GM18520 (cell line): ENCODE results near the gene FTMT.
"Not testable (repeated sequence)": the region's sequence is repeated elsewhere in the genome, so short reads cannot be mapped to it uniquely, and the experiment has no call there.

Experiments
- ATAC-seq: cut with Tn5 transposase; IDR thresholded peaks from one replicate; pipeline ENCODE4 v1.9.1; 2021; ENCODE audit not compliant: unreplicated experiment

Gene FTMT

GRCh38 chr5:121851643-121852574, at the start of gene FTMT:
Gene FTMT (plus strand): TSS chr5:121851882. CDS start chr5:121851964, 82 bp downstream.
- ATAC-seq = no peak

DNA sequence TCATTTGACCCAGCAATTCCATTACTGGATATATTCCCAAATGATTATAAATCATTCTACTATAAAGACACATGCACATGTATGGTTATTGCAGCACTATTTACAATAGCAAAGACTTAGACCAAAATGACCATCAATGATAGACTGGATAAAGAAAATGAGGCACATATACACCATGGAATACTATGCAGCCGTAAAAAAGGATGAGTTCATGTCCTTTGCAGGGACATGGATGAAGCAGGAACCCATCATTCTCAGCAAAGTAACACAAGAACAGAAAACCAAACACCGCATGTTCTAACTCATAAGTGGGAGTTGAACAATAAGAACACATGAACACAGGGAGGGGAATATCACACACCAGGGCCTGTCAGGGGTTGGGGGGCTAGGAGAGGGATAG, 46.4 kb upstream of the FTMT start:
- ATAC-seq = not testable (repeated sequence)

- ATAC-seq = no peak
These were observed 45.8 kb upstream of the FTMT start for GRCh38 chr5:121805911-121806310.

- no peak for ATAC-seq
These were observed 35.5 kb upstream of the FTMT start for GRCh38 chr5:121816164-121816563.

DNA sequence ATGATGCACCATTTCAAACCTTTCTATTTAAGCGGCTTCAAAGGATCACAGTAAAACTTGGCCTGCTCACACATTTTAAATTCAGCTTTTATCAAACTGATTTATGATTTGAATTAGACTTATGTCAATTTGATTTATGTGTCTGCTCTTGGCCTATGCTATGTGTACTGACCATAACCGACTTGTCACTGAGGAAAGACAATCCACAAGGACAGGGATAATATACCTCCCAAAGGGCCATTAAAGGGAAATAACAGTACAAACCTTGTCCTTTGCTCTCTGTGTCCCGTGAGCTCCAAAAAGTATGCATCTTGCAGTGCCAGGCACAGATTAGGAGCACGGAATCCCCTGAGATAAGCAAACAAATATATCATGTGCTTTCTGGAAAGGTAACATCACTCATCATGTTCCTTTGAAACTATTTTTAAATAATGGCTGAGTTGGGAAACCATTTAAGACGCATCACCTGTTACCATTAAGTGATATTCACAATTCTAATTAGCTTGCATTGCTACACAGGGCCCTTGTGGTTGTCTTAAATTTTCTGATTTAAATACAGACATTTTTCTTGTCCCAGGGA, 31.9 kb upstream of the FTMT start:
- ATAC-seq = no peak

DNA sequence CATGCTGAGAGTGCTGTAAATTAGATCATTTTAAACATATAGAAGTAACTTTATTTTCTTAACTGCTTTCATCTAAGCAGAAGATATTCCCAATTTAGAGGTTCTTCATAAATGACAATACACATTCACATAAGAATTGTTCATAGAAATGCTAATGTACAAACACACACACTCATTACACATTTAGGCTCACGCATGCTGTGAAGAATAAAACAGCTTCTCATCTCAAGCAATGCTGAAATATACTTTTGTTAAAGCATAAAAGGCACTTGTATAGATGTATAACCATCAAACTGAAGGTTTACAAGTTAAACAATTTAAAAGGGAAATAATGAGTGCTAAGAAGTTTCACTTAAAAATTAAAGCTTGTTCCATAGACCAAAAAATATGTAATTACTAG, 18.1 kb upstream of the FTMT start:
- no peak for ATAC-seq

DNA sequence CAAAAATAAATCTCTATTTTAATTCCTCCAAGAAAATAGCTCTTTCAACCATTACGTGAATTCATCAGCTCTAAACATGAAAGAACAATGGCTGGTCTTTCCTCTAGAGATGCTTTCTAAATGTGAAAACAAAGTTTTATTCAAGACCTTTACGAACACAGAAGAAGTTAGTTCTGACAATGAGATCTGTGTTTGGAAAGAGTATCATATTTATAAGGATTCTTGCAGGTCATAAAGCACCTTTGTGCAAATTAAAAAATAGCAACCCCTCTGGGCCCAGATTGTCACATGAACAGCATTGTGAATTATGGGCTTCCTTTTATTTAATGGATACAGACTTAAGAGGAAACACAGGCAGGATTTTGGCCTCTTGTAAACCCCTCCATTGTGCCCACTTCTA, 17.7 kb upstream of the FTMT start:
- no peak for ATAC-seq

- ATAC-seq = no peak
These were observed 9.8 kb upstream of the FTMT start for GRCh38 chr5:121841892-121842291.

- ATAC-seq = no peak
These were observed 1.4 kb upstream of the FTMT start for GRCh38 chr5:121850272-121850671.

GRCh38 chr5:121853850-121854249, 2.2 kb downstream of the FTMT start:
- no peak for ATAC-seq

GRCh38 chr5:121862801-121863200, 11.1 kb downstream of the FTMT start:
- no peak for ATAC-seq

- ATAC-seq = no peak
These were observed 12.1 kb downstream of the FTMT start for GRCh38 chr5:121863753-121864285.

DNA sequence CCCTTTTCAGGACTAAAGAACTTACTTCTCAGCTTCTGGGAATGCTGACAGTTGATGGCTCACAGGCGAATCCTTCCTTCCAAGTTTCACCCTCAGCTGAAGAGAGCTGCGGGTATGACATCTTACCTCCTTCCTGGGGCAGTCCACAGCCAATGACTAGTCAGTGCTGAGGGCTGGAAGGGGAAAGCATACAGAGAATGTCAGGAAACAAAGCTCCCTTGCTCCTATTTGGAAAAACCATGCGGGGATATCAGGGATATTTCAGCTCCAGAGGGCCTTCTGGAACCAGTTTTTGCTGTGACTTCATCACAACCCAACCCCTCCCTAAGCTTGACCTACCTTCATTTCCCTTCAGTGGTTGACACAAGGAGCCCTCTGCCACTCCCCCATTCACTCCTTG, 15.7 kb downstream of the FTMT start:
- ATAC-seq = no peak

- no peak for ATAC-seq
These were observed 18.8 kb downstream of the FTMT start for GRCh38 chr5:121870489-121870888.

- ATAC-seq = no peak
These were observed 21.2 kb downstream of the FTMT start for GRCh38 chr5:121872856-121873255.

DNA sequence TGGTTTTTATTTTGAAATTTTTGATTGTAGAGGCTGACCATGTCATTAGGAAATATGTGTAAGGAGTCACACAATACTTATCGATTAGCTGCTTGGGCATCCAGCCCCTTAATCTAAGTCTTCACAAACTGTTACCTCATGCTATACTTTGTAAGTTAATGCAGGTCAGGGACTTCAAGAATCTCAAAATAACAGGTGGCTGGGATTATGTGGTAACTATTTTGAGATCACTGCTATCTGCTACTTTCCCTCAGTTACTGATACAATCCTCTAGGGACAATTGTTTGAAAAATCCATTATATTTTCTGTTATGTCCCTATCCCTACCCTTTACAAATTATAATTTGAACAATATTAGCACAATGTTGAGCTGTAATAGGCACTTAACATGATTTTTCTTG, 21.7 kb downstream of the FTMT start:
- ATAC-seq = no peak

GRCh38 chr5:121885630-121886029, 33.9 kb downstream of the FTMT start:
- ATAC-seq = no peak

- ATAC-seq = no peak
These were observed 36.0 kb downstream of the FTMT start for GRCh38 chr5:121887727-121888126.

DNA sequence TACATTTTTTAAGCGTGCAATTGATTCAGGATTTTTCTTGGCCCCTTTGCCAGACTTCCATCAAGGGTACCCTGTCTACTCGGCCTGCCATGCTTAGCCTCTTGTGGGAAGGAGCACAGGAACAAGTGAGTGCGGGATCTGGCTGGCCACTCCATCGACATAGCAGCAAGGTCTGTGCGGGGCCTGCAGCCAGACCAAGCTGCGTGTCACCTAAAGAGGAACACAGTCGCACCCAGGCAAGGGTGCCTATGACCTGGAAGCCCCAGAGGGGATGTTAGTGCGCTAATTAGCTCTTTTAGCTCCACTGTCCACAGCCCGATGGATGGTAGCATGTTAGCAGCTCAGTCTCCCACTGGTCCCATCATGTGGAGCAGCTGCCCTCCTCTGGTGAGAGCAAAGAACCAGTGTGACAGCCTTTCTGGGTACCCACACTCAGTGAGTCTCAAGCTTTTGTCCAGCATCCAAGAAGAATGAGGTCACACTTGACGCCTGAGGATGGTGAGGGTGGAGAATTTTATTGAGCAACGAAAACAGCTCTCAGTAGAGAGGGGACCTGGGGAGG, 38.7 kb downstream of the FTMT start:
- ATAC-seq = no peak

- ATAC-seq = no peak
These were observed 45.7 kb downstream of the FTMT start for GRCh38 chr5:121897341-121897740.

GRCh38 chr5:121899346-121899745, 47.7 kb downstream of the FTMT start:
- no peak for ATAC-seq
